Nephron (organoid): Measurements from ENCODE around the gene CDH4.

Experiments
- H3K27ac Mint-ChIP-seq, 3 experiments: 2 replicates each; pipeline ENCODE4 v1.8.0; 2020; ENCODE audit warnings: mixed read lengths in 3 of 3, mild to moderate bottlenecking in 2 of 3, moderate library complexity in 1 of 3
- H3K27me3 Mint-ChIP-seq: 2 replicates; pipeline ENCODE4 v1.8.0; 2021; ENCODE audit warnings: low read depth, mild to moderate bottlenecking, moderate library complexity, mixed read lengths
- H3K36me3 Mint-ChIP-seq: 2 replicates; pipeline ENCODE4 v1.8.0; 2020; ENCODE audit warnings: low read depth, mixed read lengths
- H3K4me1 Mint-ChIP-seq: 2 replicates; pipeline ENCODE4 v1.8.0; 2020; ENCODE audit warnings: mixed read lengths
- H3K4me3 Mint-ChIP-seq, 3 experiments: 2 replicates each; pipeline ENCODE4 v1.8.0; 2020; ENCODE audit warnings: mild to moderate bottlenecking in 3 of 3, mixed read lengths in 3 of 3, moderate library complexity in 2 of 3
- H3K9me3 Mint-ChIP-seq: 2 replicates; pipeline ENCODE4 v1.8.0; 2020; ENCODE audit warnings: mixed read lengths
- CTCF ChIP-seq, 3 experiments: fragments of 200-600 bp; sonication (generic); IDR thresholded peaks; one replicate each; pipeline ENCODE4 v1.5.0; 2021; ENCODE audit warnings: antibody characterized with exemption in 3 of 3; ENCODE audit not compliant: unreplicated experiment in 3 of 3

CDH4 gene

GRCh38 chr20:61371501-61372136, 119.6 kb downstream of the CDH4 start:
- H3K36me3 Mint-ChIP-seq = no peaks in the 10 kb centered on the region
- no peak for TF ChIP-seq CTCF (IDR thresholded peaks at IDR 0.05; ENCODE audit: unreplicated experiment in 3 of 3)
- H3K9me3 Mint-ChIP-seq = no peaks in the 10 kb centered on the region
- peaks cover 40% of the 10 kb centered on the region for H3K27me3 Mint-ChIP-seq
- peaks cover 12% of the 10 kb centered on the region for H3K4me1 Mint-ChIP-seq
- H3K4me3 Mint-ChIP-seq = no peak overlapping the region
- no peak overlapping the region for H3K27ac Mint-ChIP-seq

- Mint-ChIP-seq H3K27me3 (peaks cover 34% of the 10 kb centered on the region), H3K9me3 (peaks cover 2% of the 10 kb centered on the region), H3K36me3 (no peaks in the 10 kb centered on the region), H3K27ac (no peak overlapping the region), H3K4me3 (no peak overlapping the region), H3K4me1 (peaks cover 12% of the 10 kb centered on the region)
- TF ChIP-seq CTCF (IDR thresholded peaks at IDR 0.05; ENCODE audit: unreplicated experiment in 3 of 3) = no peak
Observed at GRCh38 chr20:61372137-61373054, 120.3 kb downstream of the CDH4 start.

GRCh38 chr20:61373055-61373399, 121.0 kb downstream of the CDH4 start:
- no peak for TF ChIP-seq CTCF (IDR thresholded peaks at IDR 0.05; ENCODE audit: unreplicated experiment in 3 of 3)
- Mint-ChIP-seq H3K4me1 (peaks cover 12% of the 10 kb centered on the region), H3K27me3 (peaks cover 31% of the 10 kb centered on the region), H3K27ac (no peak overlapping the region), H3K36me3 (no peaks in the 10 kb centered on the region), H3K4me3 (no peak overlapping the region), H3K9me3 (peaks cover 2% of the 10 kb centered on the region)

- peaks cover 5% of the 10 kb centered on the region for H3K9me3 Mint-ChIP-seq
- H3K4me1 Mint-ChIP-seq = peaks cover 12% of the 10 kb centered on the region
- no peak for TF ChIP-seq CTCF (IDR thresholded peaks at IDR 0.05; ENCODE audit: unreplicated experiment in 3 of 3)
- H3K27me3 Mint-ChIP-seq = peaks cover 31% of the 10 kb centered on the region
- H3K36me3 Mint-ChIP-seq = no peaks in the 10 kb centered on the region
- H3K4me3 Mint-ChIP-seq = no peak overlapping the region
- H3K27ac Mint-ChIP-seq = no peak overlapping the region
Observed at GRCh38 chr20:61373956-61374545, 122.0 kb downstream of the CDH4 start.

- Mint-ChIP-seq H3K4me3 (no peak overlapping the region), H3K27ac (no peak overlapping the region), H3K27me3 (peaks cover 19% of the 10 kb centered on the region), H3K4me1 (peaks cover 6% of the 10 kb centered on the region), H3K36me3 (no peaks in the 10 kb centered on the region), H3K9me3 (peaks cover 13% of the 10 kb centered on the region)
- TF ChIP-seq CTCF (IDR thresholded peaks at IDR 0.05; ENCODE audit: unreplicated experiment in 3 of 3) = no peak
Observed at GRCh38 chr20:61376541-61377240, 124.6 kb downstream of the CDH4 start.
